Neural cell (in vitro differentiated cells): ENCODE data around the gene GPER1. TPM values are rescaled to one million over a fixed set of nuclear protein-coding genes. Genes with fewer than 3 reads are reported as not detected.

ENCODE experiments used
- H2AFZ ChIP-seq: fragments of 200-600, 300-800 bp; sonication (generic), shearing (Covaris generic); 2 replicates; pipeline ENCODE4 v1.6.0; 2014; ENCODE audit warnings: low read depth, mild to moderate bottlenecking, antibody characterized with exemption, low read length, moderate library complexity
- H3F3A ChIP-seq: fragments of 200-600 bp; shearing (Covaris generic); 2 replicates; pipeline ENCODE4 v1.6.1; 2016; ENCODE audit warnings: mild to moderate bottlenecking, moderate library complexity, mixed read lengths, antibody characterized with exemption, low read length; ENCODE audit not compliant: insufficient read depth, poor library complexity, severe bottlenecking
- H3K27ac ChIP-seq: fragments of 200-600, 300-800 bp; sonication (generic), shearing (Covaris generic); 2 replicates; pipeline ENCODE4 v1.5.1; 2014; ENCODE audit warnings: mild to moderate bottlenecking, low read length, moderate library complexity
- H3K27me3 ChIP-seq: fragments of 300-800, 200-600 bp; sonication (generic), shearing (Covaris generic); 2 replicates; pipeline ENCODE4 v1.6.0; 2014; ENCODE audit warnings: mild to moderate bottlenecking, low read depth, low read length, moderate library complexity; ENCODE audit not compliant: insufficient read depth
- H3K36me3 ChIP-seq: fragments of 300-800, 200-600 bp; sonication (generic), shearing (Covaris generic); 2 replicates; pipeline ENCODE4 v1.5.1; 2014; ENCODE audit warnings: mild to moderate bottlenecking, antibody characterized with exemption, low read length, moderate library complexity; ENCODE audit not compliant: insufficient read depth
- H3K4me2 ChIP-seq: fragments of 300-800, 200-600 bp; sonication (generic), shearing (Covaris generic); 2 replicates; pipeline ENCODE4 v1.6.0; 2014; ENCODE audit warnings: mild to moderate bottlenecking, low read length
- H3K4me3 ChIP-seq: fragments of 300-800, 200-600 bp; sonication (generic), shearing (Covaris generic); 2 replicates; pipeline ENCODE4 v1.5.1; 2014; ENCODE audit warnings: mild to moderate bottlenecking, low read length, moderate library complexity
- H3K79me2 ChIP-seq: fragments of 200-600 bp; shearing (Covaris generic); replicated peaks from 2 replicates; pipeline ENCODE4 v1.6.0; 2014; ENCODE audit warnings: mild to moderate bottlenecking, low read length, moderate library complexity; ENCODE audit not compliant: insufficient read depth
- H3K9ac ChIP-seq: fragments of 300-800, 200-600 bp; sonication (generic), shearing (Covaris generic); 2 replicates; pipeline ENCODE4 v1.6.1; 2016; ENCODE audit warnings: mild to moderate bottlenecking, low read length, mixed read lengths
- H3K9me2 ChIP-seq: fragments of 200-600 bp; shearing (Covaris generic); 2 replicates; pipeline ENCODE4 v1.6.1; 2016; ENCODE audit warnings: mild to moderate bottlenecking, low read length, mixed read lengths; ENCODE audit not compliant: insufficient read depth
- H3K9me3 ChIP-seq: fragments of 200-600, 300-800 bp; sonication (generic), shearing (Covaris generic); 2 replicates; pipeline ENCODE4 v1.6.1; 2016; ENCODE audit warnings: mild to moderate bottlenecking, mixed run types, low read length, moderate library complexity, mixed read lengths
- H4K20me1 ChIP-seq: fragments of 200-600 bp; shearing (Covaris generic); 2 replicates; pipeline ENCODE4 v1.6.1; 2016; ENCODE audit warnings: mild to moderate bottlenecking, mixed run types; ENCODE audit not compliant: insufficient read depth
- EZH2 ChIP-seq: fragments of 200-600, 300-800 bp; shearing (Covaris generic), sonication (generic); IDR thresholded peaks from 2 replicates; pipeline ENCODE4 v1.6.1; 2014; ENCODE audit warnings: antibody characterized with exemption, low read length, borderline replicate concordance, mild to moderate bottlenecking; ENCODE audit not compliant: insufficient read depth, poor library complexity, severe bottlenecking
- MXI1 ChIP-seq: fragments of 450-650 bp; conservative IDR thresholded peaks from 2 replicates; pipeline ENCODE4 v1.6.1; 2014; ENCODE audit warnings: antibody characterized with exemption, mild to moderate bottlenecking; ENCODE audit not compliant: poor library complexity, severe bottlenecking
- RAD21 ChIP-seq: fragments of 450-650 bp; conservative IDR thresholded peaks from 2 replicates; pipeline ENCODE4 v1.6.1; 2014; ENCODE audit warnings: antibody characterized with exemption, mild to moderate bottlenecking, moderate library complexity
- REST ChIP-seq: IDR thresholded peaks from 2 replicates; pipeline ENCODE4 v1.6.1; 2012; ENCODE audit warnings: borderline replicate concordance
- SMC3 ChIP-seq: fragments of 450-650 bp; conservative IDR thresholded peaks from 2 replicates; pipeline ENCODE4 v1.6.1; 2014; ENCODE audit warnings: antibody characterized with exemption, mild to moderate bottlenecking, moderate library complexity; ENCODE audit not compliant: poor library complexity
- polyA plus RNA-seq: library from polyadenylated mRNA; depleted of rRNA; stranded (reverse); fragments of >200 nt; gene quantifications from 2 replicates; pipeline ENCODE4 v1.2.3, GENCODE V29; 2014
- TF ChIP-seq, protein P1 (sequence below): fragments of 450-650 bp; IDR thresholded peaks from 2 replicates; pipeline ENCODE4 v1.5.1; 2014; ENCODE audit warnings: antibody characterized with exemption, mild to moderate bottlenecking, moderate library complexity; ENCODE audit not compliant: poor library complexity, severe bottlenecking

GPER1 gene
- polyA plus RNA-seq, 1 donor from 2014 or later = not detected

DNA sequence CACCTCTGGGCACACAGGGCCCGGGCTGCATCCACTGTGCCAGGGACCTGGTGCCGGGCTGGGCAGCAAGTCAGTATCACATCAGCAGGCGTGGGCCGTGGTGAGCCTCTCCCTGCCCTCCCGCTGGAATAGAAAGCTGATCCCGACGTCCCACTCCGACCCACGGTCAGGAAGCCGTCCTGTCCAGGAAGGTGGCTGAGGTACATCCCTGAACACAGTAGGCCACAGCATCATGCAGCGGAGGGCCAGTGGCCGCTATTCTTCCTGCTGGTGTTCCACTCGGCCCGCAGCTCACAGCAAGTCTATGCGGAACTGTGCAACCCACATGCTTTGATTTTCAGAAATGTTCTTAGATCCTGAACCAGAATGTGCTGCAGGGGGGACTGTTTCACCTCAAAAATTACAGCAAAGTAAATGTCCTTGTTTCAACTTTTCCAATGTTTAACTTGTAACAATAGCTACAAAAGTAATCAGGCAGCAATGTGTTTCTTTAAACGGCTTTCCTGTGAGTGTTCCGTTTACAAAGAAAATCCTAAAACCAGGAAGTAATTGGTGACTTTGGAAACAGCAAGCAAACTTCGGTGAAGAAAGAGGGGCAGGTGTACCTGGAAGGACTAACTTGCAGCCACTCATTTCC is 44.2 kb upstream of the GPER1 start:
- Histone ChIP-seq H3K36me3 (no peaks in the 10 kb centered on the region), H3K79me2 (no peaks in the 10 kb centered on the region), H3K4me3 (peak overlapping the region; percentile 80), H3K4me2 (peak overlapping the region; percentile 48), H3K9me3 (no peaks in the 10 kb centered on the region), H3F3A (no peaks in the 10 kb centered on the region), H3K9me2 (no peaks in the 10 kb centered on the region), H3K9ac (no peak overlapping the region), H2AFZ (no peak overlapping the region), H4K20me1 (no peaks in the 10 kb centered on the region), H3K27me3 (no peaks in the 10 kb centered on the region), H3K27ac (no peak overlapping the region)
- TF ChIP-seq, protein P1, sequence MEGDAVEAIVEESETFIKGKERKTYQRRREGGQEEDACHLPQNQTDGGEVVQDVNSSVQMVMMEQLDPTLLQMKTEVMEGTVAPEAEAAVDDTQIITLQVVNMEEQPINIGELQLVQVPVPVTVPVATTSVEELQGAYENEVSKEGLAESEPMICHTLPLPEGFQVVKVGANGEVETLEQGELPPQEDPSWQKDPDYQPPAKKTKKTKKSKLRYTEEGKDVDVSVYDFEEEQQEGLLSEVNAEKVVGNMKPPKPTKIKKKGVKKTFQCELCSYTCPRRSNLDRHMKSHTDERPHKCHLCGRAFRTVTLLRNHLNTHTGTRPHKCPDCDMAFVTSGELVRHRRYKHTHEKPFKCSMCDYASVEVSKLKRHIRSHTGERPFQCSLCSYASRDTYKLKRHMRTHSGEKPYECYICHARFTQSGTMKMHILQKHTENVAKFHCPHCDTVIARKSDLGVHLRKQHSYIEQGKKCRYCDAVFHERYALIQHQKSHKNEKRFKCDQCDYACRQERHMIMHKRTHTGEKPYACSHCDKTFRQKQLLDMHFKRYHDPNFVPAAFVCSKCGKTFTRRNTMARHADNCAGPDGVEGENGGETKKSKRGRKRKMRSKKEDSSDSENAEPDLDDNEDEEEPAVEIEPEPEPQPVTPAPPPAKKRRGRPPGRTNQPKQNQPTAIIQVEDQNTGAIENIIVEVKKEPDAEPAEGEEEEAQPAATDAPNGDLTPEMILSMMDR = no peak
- TF ChIP-seq MXI1 (no peak), REST (no peak), EZH2 (no peak)

- H3K9me3 ChIP-seq = no peaks in the 10 kb centered on the region
- H3K36me3 ChIP-seq = no peaks in the 10 kb centered on the region
- H3K27ac ChIP-seq = no peak within 1 kb of the TSS
- no peaks in the 10 kb centered on the region for H3K79me2 ChIP-seq
- H4K20me1 ChIP-seq = no peaks in the 10 kb centered on the region
- H3K4me3 ChIP-seq = peak within 1 kb of the TSS; percentile 80
- no peaks in the 10 kb centered on the region for H3F3A ChIP-seq
- H3K27me3 ChIP-seq = no peaks in the 10 kb centered on the region
- H3K9me2 ChIP-seq = no peaks in the 10 kb centered on the region
- H3K4me2 ChIP-seq = peak within 1 kb of the TSS; percentile 55
- H2AFZ ChIP-seq = no peak within 1 kb of the TSS
- H3K9ac ChIP-seq = peak within 1 kb of the TSS; percentile 69
- TF ChIP-seq, protein P1 = peak; percentile 82
- peak; percentile 41 for TF ChIP-seq SMC3
- peak; percentile 35 for TF ChIP-seq RAD21
- TF ChIP-seq MXI1 = peak; percentile 81
- no peak for TF ChIP-seq EZH2
Observed at GRCh38 chr7:1044189-1045068, 43.5 kb upstream of the GPER1 start, which contains the start of gene GPR146. GPR146 (plus strand) TSS chr7:1044546; CDS start chr7:1057516, 12,970 bp downstream.
